Skin of body (tissue), 2 donors: ENCODE results near the gene CCDC8. TPM values are rescaled to one million over a fixed set of nuclear protein-coding genes. Genes with fewer than 3 reads are reported as not detected.
A peak's percentile ranks its signal among the peaks of the same experiment; 100 is the strongest.
"Not testable (repeated sequence)": the region's sequence is repeated elsewhere in the genome, so short reads cannot be mapped to it uniquely, and the experiment has no call there.

ENCODE experiments used
- DNase-seq: peaks from one replicate; lab custom pipeline; 2025; lab: John Stamatoyannopoulos, UW
- total RNA-seq: library from RNA; depleted of rRNA; stranded (reverse); fragments of >200 nt; gene quantifications from one replicate; pipeline ENCODE4 v1.2.3, GENCODE V29; 2014

The CCDC8 gene
- total RNA-seq = 36.2 TPM

GRCh38 chr19:46413262-46414031, at the start of gene CCDC8:
CCDC8 (minus strand) TSS chr19:46413564; CDS start chr19:46412810, 754 bp downstream.
- DNase-seq = peak; percentile 97

GRCh38 chr19:46461537-46461936, 48.2 kb upstream of the CCDC8 start:
- no peak for DNase-seq

GRCh38 chr19:46460981-46461380, 47.6 kb upstream of the CCDC8 start:
- DNase-seq = no peak

- no peak for DNase-seq
Measured at GRCh38 chr19:46460055-46460454, 46.7 kb upstream of the CCDC8 start.

- DNase-seq = no peak
Measured at GRCh38 chr19:46456930-46457329, 43.6 kb upstream of the CCDC8 start.

- no peak for DNase-seq
Measured at GRCh38 chr19:46454244-46454643, 40.9 kb upstream of the CCDC8 start.

- DNase-seq = no peak
Measured at GRCh38 chr19:46453661-46454060, 40.3 kb upstream of the CCDC8 start.

- DNase-seq = no peak
Measured at GRCh38 chr19:46452186-46452585, 38.8 kb upstream of the CCDC8 start.

- DNase-seq = no peak
Measured at GRCh38 chr19:46451352-46451751, 38.0 kb upstream of the CCDC8 start.

GRCh38 chr19:46450737-46451136, 37.4 kb upstream of the CCDC8 start:
- DNase-seq = no peak

GRCh38 chr19:46449228-46449627, 35.9 kb upstream of the CCDC8 start:
- DNase-seq = no peak

GRCh38 chr19:46448601-46449000, 35.2 kb upstream of the CCDC8 start:
- no peak for DNase-seq

GRCh38 chr19:46447824-46448223, 34.5 kb upstream of the CCDC8 start:
- DNase-seq = no peak

- DNase-seq = no peak
Measured at GRCh38 chr19:46447006-46447405, 33.6 kb upstream of the CCDC8 start.

- DNase-seq = no peak
Measured at GRCh38 chr19:46446021-46446420, 32.7 kb upstream of the CCDC8 start.

- no peak for DNase-seq
Measured at GRCh38 chr19:46442808-46443450, 29.6 kb upstream of the CCDC8 start.

GRCh38 chr19:46441866-46442265, 28.5 kb upstream of the CCDC8 start:
- no peak for DNase-seq

- not testable (repeated sequence) for DNase-seq
Measured at GRCh38 chr19:46435689-46436088, 22.3 kb upstream of the CCDC8 start.

GRCh38 chr19:46435009-46435408, 21.6 kb upstream of the CCDC8 start:
- no peak for DNase-seq

- not testable (repeated sequence) for DNase-seq
Measured at GRCh38 chr19:46433470-46433869, 20.1 kb upstream of the CCDC8 start.

- no peak for DNase-seq
Measured at GRCh38 chr19:46431824-46432223, 18.5 kb upstream of the CCDC8 start.

GRCh38 chr19:46429999-46430398, 16.6 kb upstream of the CCDC8 start:
- DNase-seq = no peak
